HepG2 (cell line): ENCODE results near the gene WIPF3. TPM values are rescaled to one million over a fixed set of nuclear protein-coding genes. Genes with fewer than 3 reads are reported as not detected.

Experiments
- ATAC-seq: fragments of 200-7000 bp; cut with Tn5 transposase; 3 replicates; pipeline ENCODE4 v1.9.1; 2020; ENCODE audit warnings: mild to moderate bottlenecking, moderate library complexity
- BruUV-seq: library from RNA; stranded (reverse); fragments of 400-500 nt; replicated peaks from 2 replicates; lab custom pipeline; 2021; lab: Mats Ljungman, UMichigan
- CTCF ChIA-PET: fragments of 300-600 bp; formaldehyde crosslinking; extraction: SDS; loops from one replicate; lab custom pipeline; 2021; ENCODE audit warnings: low total read pairs, inconsistent platforms, low intra/inter-chr PET ratio; lab: Yijun Ruan, JAX
- POLR2A ChIA-PET: fragments of 350-600 bp; sonication (Branson Sonifier 250); formaldehyde crosslinking; loops from one replicate; lab custom pipeline; 2020; ENCODE audit warnings: antibody characterized with exemption, inconsistent platforms; lab: Yijun Ruan, JAX
- DNase-seq: peaks from one replicate; pipeline ENCODE4 v3.0.0-alpha.2; 2015; ENCODE audit warnings: low spot score
- FAIRE-seq: peaks from 3 replicates; lab custom pipeline; 2011; peaks lifted over from hg19 to GRCh38; lab: Jason Lieb, UNC
- H2AFZ ChIP-seq: one replicate; pipeline ENCODE4 v1.6.1; 2011; ENCODE audit warnings: low read length, inconsistent platforms
- H3K27ac ChIP-seq: fragments of 300-600 bp; 3 replicates; pipeline ENCODE4 v1.8.0; 2011; ENCODE audit warnings: mixed run types, mild to moderate bottlenecking, mixed read lengths, low read length, inconsistent platforms; ENCODE audit not compliant: insufficient read depth; ENCODE audit errors: extremely low read length
- H3K27me3 ChIP-seq, 2 experiments: fragments of 200-600 bp in 1 of 2; 2 replicates in 1 of 2; 3 replicates in 1 of 2; pipeline versions ENCODE4 v1.6.0 to v1.8.0; 2011; ENCODE audit warnings: low read length in 2 of 2, mild to moderate bottlenecking in 2 of 2, moderate library complexity in 2 of 2, inconsistent platforms in 1 of 2; ENCODE audit not compliant: insufficient read depth in 2 of 2, control insufficient read depth in 1 of 2
- H3K36me3 ChIP-seq, 2 experiments: fragments of 200-600 bp in 1 of 2; replicated peaks in 1 of 2; 2 replicates in 1 of 2; 3 replicates in 1 of 2; pipeline versions ENCODE4 v1.5.1 to v1.8.0; 2011; ENCODE audit warnings: low read length in 2 of 2, inconsistent platforms in 1 of 2; ENCODE audit not compliant: insufficient read depth in 2 of 2, control insufficient read depth in 1 of 2
- H3K4me1 ChIP-seq: 2 replicates; pipeline ENCODE4 v1.5.1; 2012; ENCODE audit warnings: low read length, inconsistent platforms; ENCODE audit not compliant: insufficient read depth
- H3K4me2 ChIP-seq: 2 replicates; pipeline ENCODE4 v1.6.0; 2011; ENCODE audit warnings: low read depth, low read length, inconsistent platforms
- H3K4me3 ChIP-seq, 3 experiments: fragments of 200-600 bp in 1 of 3; sonication (generic), shearing (Covaris generic) in 1 of 3; replicated peaks in 1 of 3; 2 replicates each; pipeline ENCODE4 v1.5.1; 2011 to 2016; ENCODE audit warnings: low read length in 3 of 3, inconsistent platforms in 2 of 3, low read depth in 2 of 3, mild to moderate bottlenecking in 2 of 3, control low read depth in 1 of 3, mixed read lengths in 1 of 3; ENCODE audit not compliant: insufficient read depth in 1 of 3
- H3K79me2 ChIP-seq: one replicate; pipeline ENCODE4 v1.6.1; 2011; ENCODE audit warnings: low read length, inconsistent platforms; ENCODE audit not compliant: insufficient read depth
- H3K9ac ChIP-seq: 2 replicates; pipeline ENCODE4 v1.6.0; 2011; ENCODE audit warnings: mild to moderate bottlenecking, low read depth, low read length, inconsistent platforms; ENCODE audit not compliant: insufficient read depth
- H3K9me3 ChIP-seq: 2 replicates; pipeline ENCODE4 v1.5.1; 2012; ENCODE audit warnings: mild to moderate bottlenecking, low read length
- H4K20me1 ChIP-seq: 2 replicates; pipeline ENCODE4 v1.6.0; 2011; ENCODE audit warnings: inconsistent platforms, mild to moderate bottlenecking, low read length, moderate library complexity; ENCODE audit not compliant: insufficient read depth
- AHDC1 ChIP-seq: sonication (generic); formaldehyde crosslinking; IDR thresholded peaks from 2 replicates; pipeline ENCODE4 v1.5.1; 2020; ENCODE audit warnings: mild to moderate bottlenecking, missing genetic modification reagents, borderline replicate concordance
- CEBPG ChIP-seq: IDR thresholded peaks from 2 replicates; pipeline ENCODE4 v1.6.1; 2016
- CTCF ChIP-seq: sonication (generic); formaldehyde crosslinking; IDR thresholded peaks from 2 replicates; pipeline ENCODE4 v1.5.0; 2020; ENCODE audit warnings: mild to moderate bottlenecking, missing genetic modification reagents, moderate library complexity
- EEA1 ChIP-seq: sonication (generic); formaldehyde crosslinking; IDR thresholded peaks from 2 replicates; pipeline ENCODE4 v1.5.1; 2020; ENCODE audit warnings: mild to moderate bottlenecking, missing genetic modification reagents, borderline replicate concordance
- HDAC2 ChIP-seq: sonication (generic); formaldehyde crosslinking; IDR thresholded peaks from 2 replicates; pipeline ENCODE4 v1.4.0; 2020; ENCODE audit warnings: missing genetic modification reagents
- KLF12 ChIP-seq: sonication (generic); formaldehyde crosslinking; IDR thresholded peaks from 2 replicates; pipeline ENCODE4 v1.4.0; 2020; ENCODE audit warnings: missing genetic modification reagents, borderline replicate concordance
- KLF16 ChIP-seq, 2 experiments: sonication (generic) in 1 of 2; formaldehyde crosslinking in 1 of 2; IDR thresholded peaks; 2 replicates each; pipeline versions ENCODE4 v1.6.1 to v1.8.0; 2016 to 2023; ENCODE audit warnings: missing genetic modification reagents in 2 of 2, missing compliant biosample characterization in 1 of 2
- KLF9 ChIP-seq: IDR thresholded peaks from 2 replicates; pipeline ENCODE4 v1.6.1; 2016; ENCODE audit warnings: low read depth
- MIER2 ChIP-seq: IDR thresholded peaks from 2 replicates; pipeline ENCODE4 v1.6.1; 2016; ENCODE audit warnings: missing biosample characterization, missing genetic modification reagents
- PHF8 ChIP-seq: sonication (generic); formaldehyde crosslinking; IDR thresholded peaks from 2 replicates; pipeline ENCODE4 v1.5.0; 2020; ENCODE audit warnings: missing genetic modification reagents
- RAD21 ChIP-seq: fragments of 450-650 bp; formaldehyde crosslinking; IDR thresholded peaks from 2 replicates; pipeline ENCODE4 v1.5.0; 2020; ENCODE audit warnings: mild to moderate bottlenecking
- RBM22 ChIP-seq: fragments of 200-400 bp; formaldehyde crosslinking; optimal IDR thresholded peaks from 2 replicates; pipeline ENCODE3; 2017; ENCODE audit warnings: mild to moderate bottlenecking, low read length, moderate library complexity
- SAP130 ChIP-seq: IDR thresholded peaks from 2 replicates; pipeline ENCODE4 v1.6.1; 2016; ENCODE audit warnings: low read depth
- SMC3 ChIP-seq: IDR thresholded peaks from 2 replicates; pipeline ENCODE4 v1.6.1; 2011; ENCODE audit warnings: low read length, improper control_type of control experiment
- SP1 ChIP-seq, 2 experiments: fragments of 450-650 bp in 1 of 2; sonication (generic) in 1 of 2; formaldehyde crosslinking in 1 of 2; IDR thresholded peaks; 2 replicates each; pipeline versions ENCODE4 v1.4.0 to v1.6.1; 2016 to 2020; ENCODE audit warnings: missing genetic modification reagents in 1 of 2
- SPEN ChIP-seq: sonication (generic); formaldehyde crosslinking; IDR thresholded peaks from 2 replicates; pipeline ENCODE4 v1.5.1; 2020; ENCODE audit warnings: low read depth, mild to moderate bottlenecking, missing genetic modification reagents
- STAG1 ChIP-seq: sonication (generic); formaldehyde crosslinking; IDR thresholded peaks from 2 replicates; pipeline ENCODE4 v1.4.0; 2020; ENCODE audit warnings: missing genetic modification reagents
- TBL1XR1 ChIP-seq: fragments of 150-350 bp; IDR thresholded peaks from 2 replicates; pipeline ENCODE4 v1.6.1; 2014; ENCODE audit warnings: borderline replicate concordance, low read length; ENCODE audit not compliant: partially characterized antibody
- ZNF564 ChIP-seq: sonication (generic); formaldehyde crosslinking; IDR thresholded peaks from 2 replicates; pipeline ENCODE4 v1.8.1; 2023; ENCODE audit warnings: mild to moderate bottlenecking, missing genetic modification reagents
- WGBS: methylation state at CpG from one replicate; pipeline ENCODE4 v1.1.6; 2017; ENCODE audit warnings: low lambda C conversion rate; 5-methylcytosine and 5-hydroxymethylcytosine counted together
- in situ Hi-C: cut with HindIII; loops from 2 replicates; pipeline ENCODE4 v1.10.0; 2017; ENCODE audit warnings: low pct_unique_long_range_greater_than_20kb; ENCODE audit not compliant: extremely low pct_ligation_motif_present
- intact Hi-C: fragments of 100-400 bp; cut with micrococcal nuclease; formaldehyde crosslinking; loops from one replicate; pipeline ENCODE4 v1.10.0; 2022; ENCODE audit not compliant: unreplicated experiment
- polyA plus RNA-seq, 8 experiments: library from polyadenylated mRNA; depleted of rRNA in 3 of 8; stranded (reverse) in 7 of 8; unstranded in 1 of 8; fragments of >200 nt; fragmentation: Illumina TruSeq in 4 of 8; extraction: Trizol in 4 of 8; gene quantifications; 2 replicates each; pipeline versions ENCODE4 v1.2.1 to v1.2.3, GENCODE V29; 2011 to 2016; ENCODE audit warnings: low read depth in 4 of 8, missing spikeins in 1 of 8, mixed read lengths in 1 of 8; ENCODE audit not compliant: insufficient read depth in 1 of 8
- total RNA-seq, 5 experiments: library from RNA; depleted of rRNA; stranded (reverse); fragments of >200 nt; fragmentation: Illumina TruSeq; extraction: Trizol; gene quantifications; 2 replicates each; pipeline ENCODE4 v1.2.3, GENCODE V29; 2016; ENCODE audit warnings: low read depth in 1 of 5

WIPF3 gene
- total and polyA plus RNA-seq, 2 of the 13 experiments (the other 11 are each of a cell fraction or from before 2014, with no cell fraction given), result 0.03 TPM; not detected in 1

DNA sequence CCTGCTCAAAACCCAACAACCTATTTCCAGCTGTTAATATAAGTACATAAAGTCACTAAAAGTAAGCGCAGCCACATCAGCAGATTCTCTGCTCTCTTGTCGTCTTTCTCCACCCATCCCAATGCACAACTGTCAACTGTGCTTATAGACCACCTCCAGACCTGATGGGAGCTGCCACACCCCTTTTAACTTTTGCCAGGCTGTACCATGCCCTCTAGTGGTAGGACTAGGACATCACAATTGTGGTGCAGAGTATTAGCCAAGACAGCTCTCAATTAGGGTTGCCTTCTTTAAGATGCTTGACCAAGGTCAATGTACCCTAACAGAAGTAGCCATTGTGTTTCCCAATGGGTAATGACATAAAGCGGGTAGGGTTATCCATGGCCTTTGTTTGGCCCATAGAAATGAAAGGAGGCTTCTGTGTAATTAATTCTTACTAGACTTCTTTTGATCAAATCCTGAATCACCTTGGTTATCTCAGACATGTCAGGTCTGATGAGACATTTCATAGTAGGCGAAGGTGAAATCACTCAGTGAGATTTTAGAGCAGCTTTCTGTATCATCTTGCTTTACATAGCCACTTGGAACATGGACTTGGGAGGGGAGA, 115.2 kb downstream of the WIPF3 start:
- FAIRE-seq, result peak; percentile 92
- H3K36me3 ChIP-seq, result peaks cover 23 to 43% of the 10 kb centered on the region in 2 experiments
- peak; percentile 29; the same call in 1 of the 2 replicates for TF ChIP-seq HDAC2 (CRISPR knock-in tag)
- TF ChIP-seq STAG1 (CRISPR knock-in tag), result peak; percentile 67
- peak; percentile 59 for TF ChIP-seq RBM22
- peak; percentile 91; the same call in 1 of the 2 replicates for TF ChIP-seq KLF12 (CRISPR knock-in tag)
- TF ChIP-seq RAD21 (CRISPR knock-in tag), result 0 out of 2 replicates have a peak, but pooled peaks have one; percentile 11
- TF ChIP-seq PHF8 (CRISPR knock-in tag), result no peak
- no peak for TF ChIP-seq SPEN (CRISPR knock-in tag)
- TF ChIP-seq SMC3, result peak; percentile 80
- TF ChIP-seq EEA1 (CRISPR knock-in tag), result no peak
- no peak for TF ChIP-seq TBL1XR1
- TF ChIP-seq MIER2, result no peak
- TF ChIP-seq SAP130, result peak; percentile 27; the same call in 1 of the 2 replicates
- no peak for TF ChIP-seq ZNF564 (CRISPR knock-in tag)
- no peak for TF ChIP-seq AHDC1 (CRISPR knock-in tag)
- peak; percentile 37; the same call in 1 of the 2 replicates for TF ChIP-seq CEBPG
- peak; percentile 97 for TF ChIP-seq KLF9 (CRISPR knock-in tag)
- TF ChIP-seq KLF16 (CRISPR knock-in tag; IDR thresholded peaks at IDR 0.05), result 0 out of 4 replicates have a peak, but pooled peaks of 1 of the 2 experiments have one; percentile 47
- peak; percentile 88 for TF ChIP-seq CTCF (CRISPR knock-in tag)
- TF ChIP-seq SP1 (IDR thresholded peaks at IDR 0.05), result no peak
- peak; percentile 49; the same call in 1 of the 2 replicates for TF ChIP-seq SP1 (CRISPR knock-in tag; IDR thresholded peaks at IDR 0.05)

More for the DNA sequence above, 115.2 kb downstream of the WIPF3 start:
- CTCF ChIA-PET, result interaction anchor here (1.1 to 1.5 kb wide), 3 partner anchors 43 to 999 kb away, joined by 3 to 4 read pairs (median 3); no protein-coding TSS in a partner anchor
- Histone ChIP-seq H3K79me2 (no peaks in the 10 kb centered on the region), H3K27me3 (no peaks in the 10 kb centered on the region), H4K20me1 (peaks cover 8% of the 10 kb centered on the region; the same call in 1 of the 2 replicates), H3K4me1 (no peaks in the 10 kb centered on the region), H3K4me2 (no peak overlapping the region), H3K27ac (no peak overlapping the region), H3K9me3 (no peaks in the 10 kb centered on the region), H3K4me3 (no peak overlapping the region), H3K9ac (no peak overlapping the region), H2AFZ (no peak overlapping the region)
- intact Hi-C loops (loop anchor here (1.0 to 5.0 kb wide), 2 partner anchors 44 to 173 kb away; no protein-coding TSS in a partner anchor), in situ Hi-C loops (no loop called here)
- WGBS, result 73% methylated on average over 4 of the region's 4 CpGs
- ATAC-seq, result peak; percentile 90
- POLR2A ChIA-PET, result no interaction called here
- BruUV-seq, result no TSS peak
- peak; percentile 52 for DNase-seq
